ENCODE data around the gene GALNS.

DNA sequence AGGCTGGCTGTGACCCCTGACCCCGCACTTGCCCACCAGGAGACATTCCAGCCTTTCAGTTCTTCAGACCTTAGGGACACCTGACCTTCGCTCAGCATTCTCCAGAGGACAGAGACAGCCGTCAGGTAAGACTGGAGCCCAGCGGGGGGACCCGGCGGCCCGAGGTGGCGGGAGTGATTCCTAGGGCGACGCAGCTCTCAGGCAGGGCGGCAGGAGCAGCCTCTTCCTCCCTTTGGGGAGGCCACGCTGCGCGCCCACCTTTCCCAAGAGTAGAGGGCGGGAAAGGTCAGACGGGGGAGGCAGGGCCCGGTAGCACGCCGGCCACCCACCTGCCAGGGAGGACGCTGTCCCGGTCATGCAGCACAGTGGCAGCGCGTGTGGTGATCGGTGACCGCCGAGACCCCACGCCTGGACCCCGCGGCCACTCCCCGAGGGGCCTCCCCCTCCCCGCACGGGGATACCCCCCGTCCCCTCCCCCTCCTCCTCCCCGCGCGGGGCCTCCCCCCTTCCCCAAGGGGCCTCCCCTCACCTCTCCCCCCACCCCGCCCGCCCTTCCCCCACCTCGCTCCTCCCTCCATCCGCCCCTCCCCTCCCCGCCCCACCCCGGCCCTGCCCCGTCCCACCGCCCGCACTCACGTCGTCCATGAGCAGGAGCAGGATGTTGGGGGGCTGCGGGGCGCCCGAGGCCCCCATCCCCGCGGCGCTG, 472 bp downstream of the GALNS start:
- TF ChIP-seq CTCF (conservative IDR thresholded peaks at IDR 0.05; ENCODE audit: low read depth, low read length) (no peak), FOS (IDR thresholded peaks at IDR 0.05; ENCODE audit: low read depth, low read length) (no peak), NFE2L2 (IDR thresholded peaks at IDR 0.05; ENCODE audit: low read depth, low read length) (no peak), MAFK (IDR thresholded peaks at IDR 0.05; ENCODE audit: low read depth, low read length) (no peak), POLR2A (IDR thresholded peaks at IDR 0.05; ENCODE audit: low read depth, low read length) (no peak), RCOR1 (IDR thresholded peaks at IDR 0.05; ENCODE audit: insufficient replicate concordance, low read length) (no peak), MXI1 (IDR thresholded peaks at IDR 0.05; ENCODE audit: borderline replicate concordance, low read depth, low read length) (no peak), CEBPB (IDR thresholded peaks at IDR 0.05; ENCODE audit: low read depth, low read length) (no peak), SMC3 (IDR thresholded peaks at IDR 0.05; ENCODE audit: low read depth, low read length) (no peak), BHLHE40 (IDR thresholded peaks at IDR 0.05; ENCODE audit: low read depth, low read length) (no peak)

All from IMR-90 (cell line).